PC-3 (cell line): ENCODE data around the gene DNHD1. TPM values are rescaled to one million over a fixed set of nuclear protein-coding genes. Genes with fewer than 3 reads are reported as not detected.

Experiments
- ATAC-seq: fragments of 200-7000 bp; cut with Tn5 transposase; 2 replicates; pipeline ENCODE4 v1.9.1; 2020; ENCODE audit warnings: mild to moderate bottlenecking, moderate library complexity
- BruUV-seq: library from RNA; stranded (reverse); fragments of 400-500 nt; replicated peaks from 2 replicates; lab custom pipeline; 2021; lab: Mats Ljungman, UMichigan
- CTCF ChIA-PET: fragments of 300-600 bp; sonication (Branson Sonifier 250); formaldehyde crosslinking; loops from one replicate; lab custom pipeline; 2022; ENCODE audit warnings: antibody characterized with exemption; lab: Charles Lee
- POLR2A ChIA-PET: fragments of 300-600 bp; sonication (Branson Sonifier 250); formaldehyde crosslinking; loops from one replicate; lab custom pipeline; 2022; ENCODE audit warnings: antibody characterized with exemption; ENCODE audit not compliant: unreplicated experiment; lab: Charles Lee
- DNase-seq: peaks from one replicate; pipeline ENCODE4 v3.0.0-alpha.2; 2015
- H2AFZ ChIP-seq: fragments of 300-600 bp; sonication (generic); 2 replicates; pipeline ENCODE4 v1.6.0; 2016; ENCODE audit warnings: antibody characterized with exemption, low read length
- H3F3A ChIP-seq: fragments of 300-600 bp; sonication (generic); one replicate; pipeline ENCODE4 v1.6.0; 2017; ENCODE audit warnings: antibody characterized with exemption, low read length, control low read depth, mild to moderate bottlenecking; ENCODE audit not compliant: unreplicated experiment
- H3K27ac ChIP-seq: fragments of 300-600 bp; sonication (generic); 2 replicates; pipeline ENCODE4 v1.5.1; 2016; ENCODE audit warnings: mild to moderate bottlenecking, low read length
- H3K27me3 ChIP-seq: fragments of 300-600 bp; sonication (generic); 2 replicates; pipeline ENCODE4 v1.6.1; 2016; ENCODE audit warnings: low read length, mixed read lengths
- H3K36me3 ChIP-seq: fragments of 300-600 bp; sonication (generic); 2 replicates; pipeline ENCODE4 v1.6.1; 2016; ENCODE audit warnings: low read depth, mixed run types, low read length, mixed read lengths
- H3K4me1 ChIP-seq: fragments of 300-600 bp; sonication (generic); 2 replicates; pipeline ENCODE4 v1.5.1; 2016; ENCODE audit warnings: low read length; ENCODE audit not compliant: insufficient read depth
- H3K4me2 ChIP-seq: fragments of 300-600 bp; sonication (generic); 2 replicates; pipeline ENCODE4 v1.6.0; 2016; ENCODE audit warnings: low read length
- H3K4me3 ChIP-seq: fragments of 300-600 bp; sonication (generic); 2 replicates; pipeline ENCODE4 v1.5.1; 2016; ENCODE audit warnings: mild to moderate bottlenecking, low read length, mixed read lengths
- H3K79me2 ChIP-seq: fragments of 300-600 bp; sonication (generic); 2 replicates; pipeline ENCODE4 v1.6.1; 2017; ENCODE audit warnings: low read length, mixed read lengths
- H3K9ac ChIP-seq: fragments of 300-600 bp; sonication (generic); 2 replicates; pipeline ENCODE4 v1.6.0; 2016; ENCODE audit warnings: mild to moderate bottlenecking, low read length
- H3K9me2 ChIP-seq: fragments of 300-600 bp; sonication (generic); replicated peaks from 2 replicates; pipeline ENCODE4 v1.6.1; 2016; ENCODE audit warnings: mixed run types, low read length, mixed read lengths
- H3K9me3 ChIP-seq: fragments of 300-600 bp; sonication (generic); 2 replicates; pipeline ENCODE4 v1.6.1; 2016; ENCODE audit warnings: low read length, mixed read lengths
- H4K20me1 ChIP-seq: fragments of 300-600 bp; sonication (generic); 2 replicates; pipeline ENCODE4 v1.6.1; 2016; ENCODE audit warnings: low read length, mixed read lengths
- EZH2 ChIP-seq: fragments of 300-600 bp; sonication (generic); IDR thresholded peaks from one replicate; pipeline ENCODE4 v1.6.1; 2017; ENCODE audit warnings: antibody characterized with exemption, mild to moderate bottlenecking, low read length; ENCODE audit not compliant: unreplicated experiment
- EZH2phosphoT487 ChIP-seq: fragments of 300-600 bp; sonication (generic); IDR thresholded peaks from 2 replicates; pipeline ENCODE4 v1.6.1; 2018; ENCODE audit warnings: mild to moderate bottlenecking, antibody characterized with exemption, low read length, borderline replicate concordance
- intact Hi-C: fragments of 100-400 bp; cut with micrococcal nuclease; formaldehyde crosslinking; loops from 2 replicates; pipeline ENCODE4 v1.9.0; 2023
- total RNA-seq: library from RNA; depleted of rRNA; stranded (reverse); fragments of >200 nt; gene quantifications from 2 replicates; pipeline ENCODE4 v1.2.3, GENCODE V29; 2014
- TF ChIP-seq, protein P1 (sequence below): fragments of 300-600 bp; sonication (generic); conservative IDR thresholded peaks from 2 replicates; pipeline ENCODE4 v1.5.1; 2017; ENCODE audit warnings: antibody characterized with exemption, low read depth, mild to moderate bottlenecking, low read length

Gene DNHD1
- total RNA-seq, 1 experiment from 2014 or later, result 9.3 TPM

DNA sequence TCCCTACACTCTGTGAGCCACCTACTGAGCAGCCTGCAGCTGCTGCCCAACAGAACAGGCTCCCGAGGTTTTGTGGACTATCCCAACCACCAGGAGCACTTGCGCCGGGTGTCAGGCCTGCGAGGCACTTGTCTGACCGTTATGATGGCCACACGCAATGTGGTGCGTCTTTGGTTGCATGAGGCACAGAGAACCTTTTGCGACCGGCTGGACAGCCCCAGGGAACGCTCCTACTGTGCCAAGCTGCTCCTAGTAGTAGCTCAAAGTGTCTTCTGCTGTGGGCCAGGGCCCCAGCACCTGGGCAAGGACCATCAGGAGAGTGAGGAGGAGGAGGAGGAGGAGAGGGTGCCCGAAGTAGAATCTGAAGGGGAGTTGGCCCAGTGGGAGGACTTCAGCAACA lies 60.0 kb downstream of the DNHD1 start:
- intact Hi-C loops, result no loop called here
- DNase-seq (no peak), ATAC-seq (no peak)
- ChIA-PET POLR2A (no interaction called here), CTCF (no interaction called here)
- Histone ChIP-seq H3K79me2 (no peaks in the 10 kb centered on the region), H3K4me3 (no peak overlapping the region), H3K4me2 (no peak overlapping the region), H2AFZ (no peak overlapping the region), H3K27ac (no peak overlapping the region), H3K27me3 (no peaks in the 10 kb centered on the region), H4K20me1 (no peaks in the 10 kb centered on the region), H3K36me3 (no peaks in the 10 kb centered on the region), H3K9ac (no peak overlapping the region), H3K4me1 (no peaks in the 10 kb centered on the region), H3K9me3 (no peaks in the 10 kb centered on the region), H3F3A (no peaks in the 10 kb centered on the region), H3K9me2 (no peaks in the 10 kb centered on the region)
- BruUV-seq, result no TSS peak
- TF ChIP-seq EZH2phosphoT487 (no peak), EZH2 (no peak)
- TF ChIP-seq, protein P1, sequence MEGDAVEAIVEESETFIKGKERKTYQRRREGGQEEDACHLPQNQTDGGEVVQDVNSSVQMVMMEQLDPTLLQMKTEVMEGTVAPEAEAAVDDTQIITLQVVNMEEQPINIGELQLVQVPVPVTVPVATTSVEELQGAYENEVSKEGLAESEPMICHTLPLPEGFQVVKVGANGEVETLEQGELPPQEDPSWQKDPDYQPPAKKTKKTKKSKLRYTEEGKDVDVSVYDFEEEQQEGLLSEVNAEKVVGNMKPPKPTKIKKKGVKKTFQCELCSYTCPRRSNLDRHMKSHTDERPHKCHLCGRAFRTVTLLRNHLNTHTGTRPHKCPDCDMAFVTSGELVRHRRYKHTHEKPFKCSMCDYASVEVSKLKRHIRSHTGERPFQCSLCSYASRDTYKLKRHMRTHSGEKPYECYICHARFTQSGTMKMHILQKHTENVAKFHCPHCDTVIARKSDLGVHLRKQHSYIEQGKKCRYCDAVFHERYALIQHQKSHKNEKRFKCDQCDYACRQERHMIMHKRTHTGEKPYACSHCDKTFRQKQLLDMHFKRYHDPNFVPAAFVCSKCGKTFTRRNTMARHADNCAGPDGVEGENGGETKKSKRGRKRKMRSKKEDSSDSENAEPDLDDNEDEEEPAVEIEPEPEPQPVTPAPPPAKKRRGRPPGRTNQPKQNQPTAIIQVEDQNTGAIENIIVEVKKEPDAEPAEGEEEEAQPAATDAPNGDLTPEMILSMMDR, result no peak

DNA sequence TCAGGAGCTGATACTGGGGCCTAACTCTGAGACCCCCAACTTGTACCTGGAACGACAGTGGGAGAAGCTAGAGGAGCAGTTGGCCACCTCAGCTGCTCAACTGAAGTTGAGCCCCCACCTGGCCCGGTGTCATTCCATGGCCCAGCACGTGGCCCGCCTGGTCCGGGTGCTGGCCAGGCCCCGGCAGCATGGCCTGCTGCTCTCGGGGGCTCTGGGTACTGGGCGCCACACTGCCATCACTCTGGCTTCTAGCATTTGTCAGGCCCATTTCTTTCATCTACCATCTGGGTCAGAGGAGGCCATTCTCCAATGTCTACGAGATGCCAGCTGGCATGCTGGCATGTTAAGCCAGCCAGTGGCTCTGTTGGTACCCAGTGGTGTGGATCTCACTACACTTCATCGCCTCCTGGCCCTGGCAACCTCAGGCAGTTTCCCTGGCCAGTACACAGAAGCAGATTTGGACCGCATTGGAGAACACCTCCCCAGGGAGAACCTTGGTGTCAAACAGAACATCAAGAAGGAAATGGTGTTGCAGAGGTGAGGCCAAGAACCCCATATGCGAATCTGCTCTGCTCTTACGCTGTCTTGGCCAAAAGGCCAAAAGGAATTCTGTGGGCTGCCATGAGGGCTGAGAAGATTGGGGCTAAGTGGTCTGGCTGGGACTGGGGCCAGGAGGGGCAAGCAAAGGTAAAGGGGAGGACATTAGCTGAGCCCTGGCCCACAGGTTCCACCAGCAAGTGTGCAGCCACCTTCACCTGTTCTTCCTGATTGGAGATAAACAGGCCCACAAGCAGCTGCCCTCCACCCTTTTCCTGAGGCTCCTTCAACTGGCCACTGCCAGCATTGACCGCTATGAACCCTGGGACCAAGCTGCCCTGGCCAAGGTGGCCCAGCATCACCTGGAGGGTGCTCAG lies 60.9 kb downstream of the DNHD1 start:
- Histone ChIP-seq H3K9me3 (no peaks in the 10 kb centered on the region), H3K4me3 (no peak overlapping the region), H3K4me2 (no peak overlapping the region), H3K36me3 (no peaks in the 10 kb centered on the region), H2AFZ (no peak overlapping the region), H3K9ac (no peak overlapping the region), H4K20me1 (no peaks in the 10 kb centered on the region), H3K27ac (no peak overlapping the region), H3K79me2 (no peaks in the 10 kb centered on the region), H3K27me3 (no peaks in the 10 kb centered on the region), H3K9me2 (no peaks in the 10 kb centered on the region), H3K4me1 (no peaks in the 10 kb centered on the region), H3F3A (no peaks in the 10 kb centered on the region)
- intact Hi-C loops, result no loop called here
- ATAC-seq (no peak), DNase-seq (no peak)
- BruUV-seq, result no TSS peak
- ChIA-PET POLR2A (no interaction called here), CTCF (interaction anchor here (0.5 kb wide), 1 partner anchor 27 kb away, joined by 3 read pairs; no protein-coding TSS in a partner anchor)
- TF ChIP-seq EZH2 (no peak), EZH2phosphoT487 (no peak)
- TF ChIP-seq, protein P1, result no peak

DNA sequence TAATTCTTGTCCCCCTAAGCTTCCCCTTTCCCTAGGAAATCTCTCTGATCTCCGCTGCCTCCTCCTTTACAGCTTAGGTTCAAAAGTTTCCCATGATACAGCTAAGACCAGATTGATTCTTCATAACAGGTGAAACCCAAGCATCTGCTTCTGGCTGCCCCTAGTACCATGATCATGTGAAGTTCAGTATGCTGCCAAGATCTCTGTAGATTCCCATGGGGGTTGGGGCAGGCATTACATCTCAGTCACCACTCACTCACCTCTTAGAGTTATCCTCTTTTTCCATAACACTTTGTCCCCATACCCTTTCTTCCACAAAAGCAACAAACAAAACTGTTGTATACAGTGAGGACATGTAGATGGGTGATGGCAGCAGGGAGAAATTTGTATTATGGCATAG lies 62.3 kb downstream of the DNHD1 start:
- no peaks in the 10 kb centered on the region for H3K9me2 ChIP-seq
- no peak overlapping the region for H2AFZ ChIP-seq
- H3K9ac ChIP-seq, result no peak overlapping the region
- no peak for ATAC-seq
- H3K36me3 ChIP-seq, result no peaks in the 10 kb centered on the region
- H3K79me2 ChIP-seq, result no peaks in the 10 kb centered on the region
- TF ChIP-seq, protein P1, result no peak
- TF ChIP-seq EZH2phosphoT487 (no peak), EZH2 (no peak)
- no peak overlapping the region for H3K27ac ChIP-seq
- H3K9me3 ChIP-seq, result no peaks in the 10 kb centered on the region
- intact Hi-C loops, result no loop called here
- no peaks in the 10 kb centered on the region for H3F3A ChIP-seq
- no TSS peak for BruUV-seq
- H4K20me1 ChIP-seq, result no peaks in the 10 kb centered on the region
- DNase-seq, result no peak
- ChIA-PET POLR2A (no interaction called here), CTCF (no interaction called here)
- no peak overlapping the region for H3K4me2 ChIP-seq
- no peaks in the 10 kb centered on the region for H3K4me1 ChIP-seq
- no peak overlapping the region for H3K4me3 ChIP-seq
- no peaks in the 10 kb centered on the region for H3K27me3 ChIP-seq
